Measurements from ENCODE around the gene KCNJ4.

KCNJ4 gene

GRCh38 chr22:38461414-38462081, 6.5 kb upstream of the KCNJ4 start (continued):
- TF ChIP-seq ZNF274 (IDR thresholded peaks at IDR 0.05; ENCODE audit: low read length), result no peak
- no peak for TF ChIP-seq ZNF274 (tag by site-specific recombination; IDR thresholded peaks at IDR 0.05; ENCODE audit: borderline replicate concordance)
- TF ChIP-seq ZNF629 (tag by site-specific recombination; IDR thresholded peaks at IDR 0.05), result peak; percentile 65
- no peak for TF ChIP-seq ZNF175 (tag by site-specific recombination; IDR thresholded peaks at IDR 0.05)
- TF ChIP-seq ZNF501 (tag by site-specific recombination; IDR thresholded peaks at IDR 0.05), result peak; percentile 78
- no peak for TF ChIP-seq ZNF169 (tag by site-specific recombination; IDR thresholded peaks at IDR 0.05)
- no peak for TF ChIP-seq OVOL3 (tag by site-specific recombination; IDR thresholded peaks at IDR 0.05)
- TF ChIP-seq ZNF488 (tag by site-specific recombination; IDR thresholded peaks at IDR 0.05), result no peak
- no peak for TF ChIP-seq KLF9 (tag by site-specific recombination; IDR thresholded peaks at IDR 0.05; ENCODE audit: low read depth)
- TF ChIP-seq ZNF561 (tag by site-specific recombination; IDR thresholded peaks at IDR 0.05; ENCODE audit: borderline replicate concordance), result peak; percentile 83
- TF ChIP-seq BCL11A (tag by site-specific recombination; IDR thresholded peaks at IDR 0.05; ENCODE audit: low read depth), result peak; percentile 84
- TF ChIP-seq ZNF26 (tag by site-specific recombination; IDR thresholded peaks at IDR 0.05), result no peak
- no peak for TF ChIP-seq ZNF654 (tag by site-specific recombination; IDR thresholded peaks at IDR 0.05; ENCODE audit: low read depth)
- peak; percentile 38 for TF ChIP-seq ZNF366 (tag by site-specific recombination; conservative IDR thresholded peaks at IDR 0.05)
- TF ChIP-seq ZNF664 (tag by site-specific recombination; IDR thresholded peaks at IDR 0.05), result no peak
- no peak for TF ChIP-seq ZNF704 (tag by site-specific recombination; IDR thresholded peaks at IDR 0.05)
- TF ChIP-seq ZNF624 (tag by site-specific recombination; IDR thresholded peaks at IDR 0.05), result no peak
- no peak for TF ChIP-seq ZNF138 (tag by site-specific recombination; IDR thresholded peaks at IDR 0.05; ENCODE audit: borderline replicate concordance)
- 0 out of 2 replicates have a peak, but pooled peaks have one; percentile 7 for TF ChIP-seq ZFHX2 (tag by site-specific recombination; conservative IDR thresholded peaks at IDR 0.05)
- no peak for TF ChIP-seq ZNF701 (tag by site-specific recombination; IDR thresholded peaks at IDR 0.05)
- no peak for TF ChIP-seq TCF7L2 (IDR thresholded peaks at IDR 0.05; ENCODE audit: borderline replicate concordance, low read depth, low read length)
- TF ChIP-seq KLF7 (tag by site-specific recombination; IDR thresholded peaks at IDR 0.05; ENCODE audit: borderline replicate concordance), result peak; percentile 77; the same call in 1 of the 2 replicates
- no peak for TF ChIP-seq ZNF423 (tag by site-specific recombination; IDR thresholded peaks at IDR 0.05)
- no peak for TF ChIP-seq ZNF645 (tag by site-specific recombination; IDR thresholded peaks at IDR 0.05)
- no peak for TF ChIP-seq ZNF747 (tag by site-specific recombination; IDR thresholded peaks at IDR 0.05)
- TF ChIP-seq PRDM2 (tag by site-specific recombination; IDR thresholded peaks at IDR 0.05; ENCODE audit: borderline replicate concordance), result no peak
- peak; percentile 71 for TF ChIP-seq ZBTB26 (tag by site-specific recombination; optimal IDR thresholded peaks at IDR 0.05)
- no peak for TF ChIP-seq ZNF530 (tag by site-specific recombination; IDR thresholded peaks at IDR 0.05; ENCODE audit: low read depth)
